Skeletal muscle tissue (tissue), 4 donors: ENCODE measurements around the gene FGF22. TPM values are rescaled to one million over a fixed set of nuclear protein-coding genes. Genes with fewer than 3 reads are reported as not detected.

Source experiments
- H3K27ac ChIP-seq: one replicate; pipeline ENCODE4 v1.7.0; 2013; ENCODE audit warnings: mild to moderate bottlenecking, low read depth, low read length, inconsistent platforms
- H3K27me3 ChIP-seq, 3 donors: one replicate each; pipeline ENCODE4 v1.7.0; 2013; ENCODE audit warnings: low read length in 3 of 3; ENCODE audit not compliant: control insufficient read depth in 3 of 3, insufficient read depth in 3 of 3
- H3K36me3 ChIP-seq, 3 donors: one replicate each; pipeline ENCODE4 v1.7.0; 2013; ENCODE audit warnings: low read length in 3 of 3; ENCODE audit not compliant: control insufficient read depth in 3 of 3, insufficient read depth in 3 of 3
- H3K4me1 ChIP-seq, 3 donors: one replicate each; pipeline ENCODE4 v1.7.0; 2013; ENCODE audit warnings: low read length in 3 of 3, mild to moderate bottlenecking in 3 of 3; ENCODE audit not compliant: control insufficient read depth in 3 of 3, insufficient read depth in 3 of 3
- H3K4me3 ChIP-seq, 3 donors: one replicate each; pipeline ENCODE4 v1.7.0; 2013; ENCODE audit warnings: low read length in 3 of 3
- H3K9ac ChIP-seq, 3 donors: one replicate each; pipeline ENCODE4 v1.7.0; 2013; ENCODE audit warnings: low read length in 3 of 3, mild to moderate bottlenecking in 3 of 3, moderate library complexity in 2 of 3, low read depth in 1 of 3
- H3K9me3 ChIP-seq, 3 donors: one replicate each; pipeline ENCODE4 v1.7.0; 2013; ENCODE audit warnings: low read length in 3 of 3; ENCODE audit not compliant: control insufficient read depth in 3 of 3
- total RNA-seq: library from RNA; depleted of rRNA; stranded (reverse); fragments of >200 nt; gene quantifications from one replicate; pipeline ENCODE4 v1.2.3, GENCODE V29; 2014
- donor health status: Osteomylitis.

The FGF22 gene
- total RNA-seq, 1 donor from 2014 or later: not detected

DNA sequence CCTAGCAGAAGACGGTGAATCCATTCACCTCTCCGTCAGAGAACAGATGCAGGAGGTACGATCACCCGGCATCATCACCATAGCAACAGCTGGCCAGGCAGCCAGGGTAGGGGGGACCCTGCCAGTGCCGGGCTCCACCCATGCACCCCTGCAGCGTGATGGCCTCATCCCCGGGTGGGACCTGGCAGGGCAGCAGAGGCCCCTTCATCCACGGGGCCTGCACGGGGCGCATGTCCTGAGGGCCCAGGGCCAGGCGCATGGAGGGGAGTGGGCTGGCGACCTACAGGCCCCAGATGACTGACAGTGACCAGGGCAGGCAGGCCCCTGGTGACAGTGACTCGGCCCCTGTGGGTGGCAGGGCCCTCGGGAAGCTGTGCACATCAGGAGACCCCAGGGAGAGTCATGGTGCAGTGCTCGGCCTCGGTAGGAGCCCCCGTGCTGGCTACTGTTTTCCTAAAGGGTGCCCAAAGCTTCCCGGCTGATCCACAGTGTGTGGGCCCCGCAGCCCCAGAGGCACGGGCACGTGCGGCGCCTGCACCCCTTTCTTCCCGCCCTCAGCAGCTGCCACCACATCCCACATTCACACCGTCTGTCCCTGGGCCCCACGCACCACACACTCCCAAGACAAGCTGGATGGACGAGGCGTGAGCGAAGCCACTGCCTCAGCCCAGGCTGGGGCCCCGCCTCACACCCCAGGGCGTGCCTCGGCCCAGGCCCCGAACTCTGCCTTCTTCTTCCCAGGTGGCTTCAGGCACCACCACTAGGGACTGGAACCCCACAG, 18.6 kb downstream of the FGF22 start:
- Histone ChIP-seq H3K9ac (peak overlapping the region in 2 of 3 donors; percentile 20 to 50), H3K4me3 (peak overlapping the region in 2 of 3 donors; percentile 17 to 22)

DNA sequence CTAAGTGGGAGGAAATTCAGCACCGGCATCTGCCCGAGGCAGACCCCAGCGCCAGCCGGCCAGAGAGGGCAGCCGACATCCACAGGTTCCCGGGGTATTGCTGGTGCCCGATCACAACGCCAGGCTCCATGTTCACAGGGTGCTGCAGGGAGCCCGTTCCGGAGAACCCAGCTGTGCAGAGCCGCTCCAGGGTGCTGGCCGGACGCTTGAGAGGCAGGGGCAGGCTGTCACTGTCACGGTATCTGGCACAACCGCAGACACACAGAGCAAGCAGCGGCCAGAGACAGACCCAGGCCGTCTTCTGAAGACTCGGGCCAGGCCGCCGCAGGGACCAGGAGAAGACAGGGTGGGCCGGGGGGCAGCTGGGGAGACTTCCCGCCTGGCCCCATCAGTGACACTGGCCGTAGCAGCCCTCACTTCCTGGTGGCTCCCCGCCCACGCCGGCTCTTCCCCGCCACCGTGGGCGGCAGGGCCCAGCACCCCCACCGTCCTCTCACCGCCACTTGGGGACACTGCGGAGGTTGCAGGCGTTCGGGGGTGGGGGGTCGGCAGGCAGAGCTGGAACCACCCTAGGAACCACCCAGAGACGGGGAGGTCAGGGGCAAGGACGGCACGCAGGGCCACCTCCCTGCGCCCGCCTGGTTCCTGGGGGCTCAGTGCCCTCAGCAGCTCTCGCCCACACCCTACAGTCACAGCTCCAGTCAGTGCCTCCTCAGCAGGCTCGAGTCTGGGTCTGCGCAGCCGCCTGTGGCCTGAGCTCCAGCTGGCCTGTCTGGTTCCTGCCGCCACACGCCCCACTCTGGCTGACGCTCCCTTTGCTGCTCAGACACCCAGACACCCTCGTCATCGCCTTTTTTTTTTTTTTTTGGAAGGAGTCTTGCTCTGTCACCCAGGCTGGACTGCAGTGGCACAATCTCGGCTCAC, 19.5 kb downstream of the FGF22 start:
- Histone ChIP-seq H3K9ac (peak overlapping the region in 2 of 3 donors; percentile 50 to 59), H3K36me3 (peaks cover 0 to 4% (median 0%) of the 10 kb centered on the region in 3 donors), H3K27ac (peak overlapping the region; percentile 71), H3K9me3 (no peaks in the 10 kb centered on the region), H3K27me3 (no peaks in the 10 kb centered on the region), H3K4me1 (peaks cover 41 to 77% (median 57%) of the 10 kb centered on the region in 3 donors), H3K4me3 (peak overlapping the region in 2 of 3 donors; percentile 17 to 29)

More for the DNA sequence above, 18.6 kb downstream of the FGF22 start:
- Histone ChIP-seq H3K9me3 (no peaks in the 10 kb centered on the region), H3K27ac (peak overlapping the region; percentile 71), H3K36me3 (peaks cover 2 to 10% (median 4%) of the 10 kb centered on the region in 3 donors), H3K4me1 (peaks cover 34 to 68% (median 49%) of the 10 kb centered on the region in 3 donors), H3K27me3 (no peaks in the 10 kb centered on the region)

DNA sequence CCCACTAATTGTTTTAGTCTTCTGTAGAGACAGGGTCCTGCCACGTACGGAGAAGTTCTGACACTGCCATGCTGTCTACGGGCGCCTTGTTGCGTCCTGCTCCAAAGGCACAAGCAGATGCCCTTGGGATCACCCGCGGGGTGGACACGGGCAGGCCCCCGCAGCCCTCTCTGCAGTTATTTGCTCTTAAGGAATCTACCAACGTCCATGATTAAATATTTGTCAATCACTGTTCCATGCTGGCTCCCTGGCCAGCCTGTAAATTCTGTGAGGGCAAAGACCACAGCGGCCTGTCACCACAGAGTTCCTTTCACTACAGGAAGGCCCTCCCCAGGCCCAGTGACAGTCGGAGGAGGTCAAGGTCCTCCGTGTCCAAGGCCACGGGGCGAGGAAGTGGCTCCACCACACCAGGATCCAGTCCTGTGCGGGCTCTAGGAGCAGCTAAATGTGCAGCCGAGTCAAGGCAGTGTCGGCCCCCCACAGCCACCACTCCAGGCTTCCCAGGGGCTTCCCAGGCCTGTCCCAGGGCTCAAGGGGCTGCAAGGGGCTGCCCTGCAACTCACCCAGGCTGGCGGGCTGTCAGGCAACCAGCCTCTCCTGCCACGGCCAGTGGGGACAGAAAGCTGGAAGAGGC, 21.2 kb downstream of the FGF22 start:
- Histone ChIP-seq H3K4me1 (peaks cover 48 to 80% (median 61%) of the 10 kb centered on the region in 3 donors), H3K36me3 (peaks cover 0 to 4% (median 0%) of the 10 kb centered on the region in 3 donors), H3K9me3 (no peaks in the 10 kb centered on the region), H3K27me3 (no peaks in the 10 kb centered on the region), H3K27ac (peak overlapping the region; percentile 71), H3K9ac (peak overlapping the region; percentile 72 to 92 (median 79)), H3K4me3 (peak overlapping the region; percentile 78 to 83 (median 79))

GRCh38 chr19:661427-662196, 21.9 kb downstream of the FGF22 start:
- H3K4me1 ChIP-seq: peaks cover 48 to 77% (median 61%) of the 10 kb centered on the region in 3 donors
- H3K27ac ChIP-seq: peak overlapping the region; percentile 71
- H3K36me3 ChIP-seq: peaks cover 0 to 2% (median 0%) of the 10 kb centered on the region in 3 donors
- H3K9me3 ChIP-seq: no peaks in the 10 kb centered on the region
- H3K27me3 ChIP-seq: no peaks in the 10 kb centered on the region
- peak overlapping the region; percentile 79 to 92 (median 87) for H3K9ac ChIP-seq
- peak overlapping the region; percentile 78 to 83 (median 79) for H3K4me3 ChIP-seq

DNA sequence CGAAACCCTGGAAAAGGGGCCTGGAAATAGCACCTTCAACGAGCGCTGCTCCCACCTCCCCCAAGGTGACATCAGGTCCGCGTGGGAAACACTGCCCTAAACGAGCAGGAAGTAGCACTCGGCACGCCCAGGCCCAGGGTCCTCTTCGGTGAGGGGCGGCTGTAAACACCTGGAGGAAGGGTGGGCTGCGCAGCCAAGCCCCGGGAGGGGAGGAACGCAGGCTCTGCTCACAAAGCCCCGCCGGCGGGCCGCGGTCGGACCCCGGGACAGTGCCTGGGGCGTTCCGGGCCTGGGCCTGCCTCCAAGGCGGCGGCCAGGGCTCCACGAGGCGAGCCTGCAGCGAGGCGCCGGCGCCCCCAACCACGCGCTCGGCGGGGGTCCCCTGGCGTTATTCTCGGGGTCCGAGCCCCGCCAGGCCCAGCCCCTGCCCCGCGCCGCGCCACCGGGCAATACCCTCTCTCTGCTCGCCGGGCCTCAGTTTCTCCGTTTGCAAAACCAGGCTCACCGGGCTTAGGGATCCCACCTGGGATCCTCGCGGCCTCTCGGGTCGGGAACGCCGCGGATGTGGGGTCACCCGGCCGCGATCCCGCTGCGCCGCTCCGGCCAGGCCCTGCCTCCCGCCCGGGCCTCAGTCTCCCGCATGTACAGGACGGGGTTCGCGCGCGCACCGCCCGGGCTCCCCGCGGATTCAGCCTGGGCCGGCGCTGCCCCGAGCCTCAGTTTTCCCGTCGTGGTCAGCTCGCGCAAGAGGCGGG, 22.7 kb downstream of the FGF22 start:
- Histone ChIP-seq H3K36me3 (peaks cover 0 to 2% (median 0%) of the 10 kb centered on the region in 3 donors), H3K4me1 (peaks cover 48 to 70% (median 58%) of the 10 kb centered on the region in 3 donors)

DNA sequence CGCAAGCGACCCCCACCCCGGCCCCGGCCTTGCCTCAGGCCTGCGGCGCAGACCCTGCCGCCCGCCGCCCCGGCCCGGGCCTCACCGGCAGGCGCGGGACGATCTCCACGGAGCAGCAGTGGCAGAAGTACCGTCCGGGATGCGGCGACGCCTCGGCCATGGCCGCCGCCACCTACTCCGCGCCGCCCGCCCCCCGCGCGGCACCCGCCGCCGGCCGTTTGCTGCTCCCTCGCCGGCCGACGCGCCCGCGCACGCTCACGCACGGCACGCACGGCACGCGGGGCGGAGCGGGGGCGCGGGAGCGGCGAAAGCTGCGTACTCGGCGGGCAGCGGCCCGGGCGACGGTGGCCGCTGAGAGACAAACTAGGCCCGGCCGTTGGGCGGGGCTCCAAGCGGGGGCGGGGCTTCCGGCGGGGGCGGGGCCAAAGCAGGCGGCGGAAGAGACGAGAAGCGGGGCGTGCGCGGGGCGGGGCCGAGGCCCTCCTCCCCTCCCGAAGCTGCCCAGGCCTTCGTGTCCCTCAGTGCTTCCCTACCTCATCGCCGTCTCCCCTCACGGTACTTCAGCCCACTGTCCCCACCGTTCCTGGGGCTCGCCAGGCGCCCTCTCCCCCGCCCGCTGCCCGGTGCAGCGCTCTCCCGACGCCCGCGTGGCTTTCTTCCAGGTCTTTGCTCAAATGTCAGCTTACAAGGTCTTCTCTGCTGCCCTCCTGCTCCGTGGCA, 23.4 kb downstream of the FGF22 start, which contains the start of gene RNF126:
Gene RNF126, minus strand, starts transcription at position 253 of the 720 bp plus-strand sequence. Its CDS starts 93 bp downstream, at position 160.
- peak within 1 kb of the TSS; percentile 91 for H3K27ac ChIP-seq
- no peaks in the 10 kb centered on the region for H3K27me3 ChIP-seq
- peaks cover 0 to 2% (median 0%) of the 10 kb centered on the region in 3 donors for H3K36me3 ChIP-seq
- peaks cover 48 to 62% (median 55%) of the 10 kb centered on the region in 3 donors for H3K4me1 ChIP-seq
- peak within 1 kb of the TSS; percentile 81 to 91 (median 88) for H3K4me3 ChIP-seq
- peak within 1 kb of the TSS; percentile 87 to 93 (median 88) for H3K9ac ChIP-seq
- no peaks in the 10 kb centered on the region for H3K9me3 ChIP-seq

More for the DNA sequence above, 22.7 kb downstream of the FGF22 start:
- H3K4me3 ChIP-seq: peak overlapping the region; percentile 78 to 83 (median 79)
- H3K27ac ChIP-seq: peak overlapping the region; percentile 71
- no peaks in the 10 kb centered on the region for H3K27me3 ChIP-seq
- peak overlapping the region; percentile 79 to 92 (median 87) for H3K9ac ChIP-seq
- no peaks in the 10 kb centered on the region for H3K9me3 ChIP-seq

GRCh38 chr19:663682-664117, 24.0 kb downstream of the FGF22 start:
- Histone ChIP-seq H3K27me3 (no peaks in the 10 kb centered on the region), H3K4me3 (peak overlapping the region; percentile 81 to 91 (median 88)), H3K9me3 (no peaks in the 10 kb centered on the region), H3K4me1 (peaks cover 43 to 57% (median 50%) of the 10 kb centered on the region in 3 donors), H3K36me3 (peaks cover 0 to 1% (median 0%) of the 10 kb centered on the region in 3 donors), H3K9ac (peak overlapping the region; percentile 83 to 93 (median 88)), H3K27ac (peak overlapping the region; percentile 91)

DNA sequence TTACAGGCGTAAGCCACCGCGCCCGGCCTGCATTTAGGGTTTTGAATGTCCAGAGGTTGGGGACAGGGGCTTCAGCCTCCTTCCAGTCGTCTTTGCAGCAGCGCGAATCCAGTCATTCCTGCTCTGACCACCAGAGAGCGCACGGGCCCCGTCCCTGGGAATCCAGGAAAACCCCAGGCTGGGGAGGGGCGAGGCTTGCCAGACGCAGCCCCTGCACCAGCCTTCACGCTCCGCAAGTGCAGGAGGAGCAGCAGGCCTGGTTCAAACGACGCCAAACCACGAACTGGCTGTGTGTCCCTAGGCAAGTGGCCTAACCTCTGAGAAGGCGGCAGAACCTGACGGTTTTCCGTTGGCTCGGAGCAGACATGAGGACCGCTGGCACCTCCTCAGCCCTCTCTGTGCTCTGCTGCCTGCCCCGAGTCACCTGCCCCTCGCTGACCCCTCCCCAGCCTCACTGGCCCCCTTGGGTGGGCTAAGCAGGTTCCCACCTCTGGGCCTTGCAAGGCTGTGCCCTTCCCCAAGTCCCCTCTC, 25.3 kb downstream of the FGF22 start:
- H3K27ac ChIP-seq: no peak overlapping the region
- no peaks in the 10 kb centered on the region for H3K27me3 ChIP-seq
- peak overlapping the region in 2 of 3 donors; percentile 40 to 66 for H3K9ac ChIP-seq
- H3K4me3 ChIP-seq: peak overlapping the region; percentile 52 to 72 (median 62)
- peaks cover 36 to 44% (median 38%) of the 10 kb centered on the region in 3 donors for H3K4me1 ChIP-seq
- H3K9me3 ChIP-seq: no peaks in the 10 kb centered on the region
- H3K36me3 ChIP-seq: no peaks in the 10 kb centered on the region
